IMR-90 (cell line): ENCODE results near the gene PARPBP. TPM values are rescaled to one million over a fixed set of nuclear protein-coding genes. Genes with fewer than 3 reads are reported as not detected.
"Not testable (repeated sequence)": the region's sequence is repeated elsewhere in the genome, so short reads cannot be mapped to it uniquely, and the experiment has no call there.

Source experiments
- ATAC-seq: fragments of 200-7000 bp; cut with Tn5 transposase; 2 replicates; pipeline ENCODE4 v1.9.1; 2020; ENCODE audit warnings: low read depth, mild to moderate bottlenecking, moderate library complexity
- BruUV-seq: library from RNA; stranded (reverse); fragments of 400-500 nt; replicated peaks from 2 replicates; lab custom pipeline; 2021; lab: Mats Ljungman, UMichigan
- CTCF ChIA-PET: fragments of 300-600 bp; formaldehyde crosslinking; extraction: SDS; loops from one replicate; lab custom pipeline; 2021; ENCODE audit warnings: antibody characterized with exemption; lab: Yijun Ruan, JAX
- POLR2A ChIA-PET: fragments of 300-600 bp; sonication (Branson Sonifier 250); formaldehyde crosslinking; loops from one replicate; lab custom pipeline; 2022; ENCODE audit warnings: antibody characterized with exemption; ENCODE audit not compliant: unreplicated experiment; lab: Charles Lee
- DNase-seq: peaks from one replicate; pipeline ENCODE4 v3.0.0; 2013
- H2AFZ ChIP-seq: replicated peaks from 2 replicates; pipeline ENCODE3; 2013; ENCODE audit warnings: low read length, mild to moderate bottlenecking; ENCODE audit not compliant: poor library complexity
- H2AK5ac ChIP-seq: 2 replicates; pipeline ENCODE4 v1.6.1; 2013; ENCODE audit warnings: low read depth, low read length, inconsistent platforms
- H2AK9ac ChIP-seq: replicated peaks from 2 replicates; pipeline ENCODE3; 2013; ENCODE audit warnings: mild to moderate bottlenecking, low read depth, low read length, moderate library complexity; ENCODE audit not compliant: poor library complexity
- H2BK120ac ChIP-seq: 2 replicates; pipeline ENCODE4 v1.6.1; 2013; ENCODE audit warnings: low read depth, low read length, inconsistent platforms
- H2BK15ac ChIP-seq: 3 replicates; pipeline ENCODE4 v1.6.1; 2013; ENCODE audit warnings: low read depth, low read length, inconsistent platforms
- H2BK20ac ChIP-seq: 2 replicates; pipeline ENCODE4 v1.6.1; 2013; ENCODE audit warnings: low read depth, mild to moderate bottlenecking, inconsistent platforms, low read length, moderate library complexity
- H2BK5ac ChIP-seq: 2 replicates; pipeline ENCODE4 v1.6.1; 2013; ENCODE audit warnings: mild to moderate bottlenecking, low read depth, low read length, inconsistent platforms; ENCODE audit not compliant: poor library complexity, severe bottlenecking
- H3K14ac ChIP-seq: replicated peaks from 2 replicates; pipeline ENCODE4 v1.6.1; 2013; ENCODE audit warnings: low read depth, low read length, inconsistent platforms
- H3K18ac ChIP-seq: 2 replicates; pipeline ENCODE4 v1.6.1; 2013; ENCODE audit warnings: low read depth, low read length, control low read depth
- H3K23ac ChIP-seq: 2 replicates; pipeline ENCODE4 v1.6.1; 2013; ENCODE audit warnings: low read depth, low read length, inconsistent platforms
- H3K27ac ChIP-seq: 2 replicates; pipeline ENCODE4 v1.5.1; 2013; ENCODE audit warnings: mild to moderate bottlenecking, control low read depth, low read length; ENCODE audit not compliant: insufficient read depth
- H3K27me3 ChIP-seq: 2 replicates; pipeline ENCODE4 v1.6.1; 2013; ENCODE audit warnings: low read length; ENCODE audit not compliant: control insufficient read depth, insufficient read depth
- H3K36me3 ChIP-seq: 2 replicates; pipeline ENCODE4 v1.6.1; 2013; ENCODE audit warnings: low read length, mixed read lengths; ENCODE audit not compliant: control insufficient read depth, insufficient read depth
- H3K4ac ChIP-seq: 2 replicates; pipeline ENCODE4 v1.6.1; 2013; ENCODE audit warnings: low read depth, low read length, inconsistent platforms
- H3K4me1 ChIP-seq: 2 replicates; pipeline ENCODE4 v1.6.1; 2013; ENCODE audit warnings: low read length, mixed read lengths; ENCODE audit not compliant: control insufficient read depth, insufficient read depth
- H3K4me2 ChIP-seq: 2 replicates; pipeline ENCODE4 v1.6.1; 2013; ENCODE audit warnings: low read depth, mild to moderate bottlenecking, control low read depth, low read length, moderate library complexity
- H3K4me3 ChIP-seq: 2 replicates; pipeline ENCODE4 v1.5.1; 2013; ENCODE audit warnings: low read depth, mild to moderate bottlenecking, control low read depth, low read length, moderate library complexity; ENCODE audit not compliant: insufficient read depth
- H3K56ac ChIP-seq: 2 replicates; pipeline ENCODE4 v1.6.1; 2013; ENCODE audit warnings: low read length, inconsistent platforms; ENCODE audit not compliant: insufficient read depth; ENCODE audit errors: extremely low read depth
- H3K79me1 ChIP-seq, 2 experiments: 2 replicates each; pipeline ENCODE4 v1.6.1; 2013; ENCODE audit warnings: low read length in 2 of 2, inconsistent platforms in 1 of 2, low read depth in 1 of 2
- H3K9ac ChIP-seq: 2 replicates; pipeline ENCODE4 v1.6.1; 2013; ENCODE audit warnings: low read depth, low read length, control low read depth
- H3K9me1 ChIP-seq: 2 replicates; pipeline ENCODE4 v1.6.1; 2013; ENCODE audit warnings: low read length, inconsistent platforms; ENCODE audit not compliant: insufficient read depth
- H3K9me3 ChIP-seq: 2 replicates; pipeline ENCODE4 v1.6.1; 2013; ENCODE audit warnings: low read length; ENCODE audit not compliant: control insufficient read depth, insufficient read depth
- H4K20me1 ChIP-seq: 2 replicates; pipeline ENCODE4 v1.6.1; 2013; ENCODE audit warnings: low read length, inconsistent platforms; ENCODE audit not compliant: insufficient read depth
- H4K5ac ChIP-seq: 2 replicates; pipeline ENCODE4 v1.6.1; 2013; ENCODE audit warnings: mild to moderate bottlenecking, low read depth, low read length, control low read depth
- H4K8ac ChIP-seq, 2 experiments: 2 replicates each; pipeline ENCODE4 v1.6.1; 2013; ENCODE audit warnings: low read depth in 2 of 2, low read length in 2 of 2, control low read depth in 1 of 2, inconsistent platforms in 1 of 2
- H4K91ac ChIP-seq: 2 replicates; pipeline ENCODE4 v1.6.1; 2013; ENCODE audit warnings: low read depth, low read length, inconsistent platforms; ENCODE audit not compliant: insufficient read depth
- WGBS, 2 experiments: methylation state at CpG; one replicate each; pipeline versions ENCODE4 v1.1.5 to v1.1.7; 2013; ENCODE audit warnings: missing lambda C conversion rate in 2 of 2; ENCODE audit not compliant: insufficient read length in 1 of 2; ENCODE audit errors: extremely low coverage in 2 of 2; 5-methylcytosine and 5-hydroxymethylcytosine counted together
- dilution Hi-C: fragments of 300-500 bp; cut with HindIII; formaldehyde crosslinking; loops from one replicate; pipeline ENCODE4 v1.14.3; 2018; ENCODE audit warnings: low sequenced_read_pairs; ENCODE audit not compliant: unreplicated experiment
- in situ Hi-C: fragments of 300-500 bp; cut with MboI; formaldehyde crosslinking; loops from 3 replicates; pipeline ENCODE4 v1.14.3; 2019; ENCODE audit warnings: low sequenced_read_pairs, inconsistent platforms, mixed read lengths
- intact Hi-C: fragments of 100-400 bp; cut with micrococcal nuclease; formaldehyde crosslinking; loops from 2 replicates; pipeline ENCODE4 v1.10.0; 2022
- polyA plus RNA-seq, 3 experiments: library from polyadenylated mRNA; depleted of rRNA; stranded (reverse); fragments of >200 nt; gene quantifications; 2 replicates each; pipeline ENCODE4 v1.2.3, GENCODE V29; 2012; ENCODE audit warnings: low replicate concordance in 1 of 3
- total RNA-seq: library from RNA; depleted of rRNA; stranded (reverse); fragments of >200 nt; gene quantifications from 2 replicates; pipeline ENCODE4 v1.2.3, GENCODE V29; 2012

Gene PARPBP
- total and polyA plus RNA-seq, 2 of the 4 experiments (the other 2 are of a cell fraction) = 4.8 to 7.2 TPM

GRCh38 chr12:102155206-102155605, 35.2 kb downstream of the PARPBP start:
- H3K4me1 ChIP-seq, H4K5ac ChIP-seq, H2AFZ ChIP-seq, H3K4me2 ChIP-seq, H3K23ac ChIP-seq, H2BK20ac ChIP-seq, H2BK120ac ChIP-seq, H3K9me3 ChIP-seq, H3K14ac ChIP-seq, H2BK5ac ChIP-seq, CTCF ChIA-PET, DNase-seq, H4K91ac ChIP-seq, H2AK5ac ChIP-seq, BruUV-seq, ATAC-seq, H3K36me3 ChIP-seq, H4K8ac ChIP-seq, intact Hi-C loops, H3K9me1 ChIP-seq, H2BK15ac ChIP-seq, H3K79me1 ChIP-seq, in situ Hi-C loops, POLR2A ChIA-PET, H3K4me3 ChIP-seq, dilution Hi-C loops, H3K27ac ChIP-seq, H4K20me1 ChIP-seq, H3K4ac ChIP-seq, H3K18ac ChIP-seq, H3K56ac ChIP-seq, H3K27me3 ChIP-seq, H3K9ac ChIP-seq, H2AK9ac ChIP-seq: not testable (repeated sequence)
- no CpG with 5 or more reads among the region's 3 CpGs for WGBS, 2 experiments
